Adipocyte (in vitro differentiated cells): Measurements from ENCODE around the gene SH3BP4.
"Not testable (repeated sequence)": the region's sequence is repeated elsewhere in the genome, so short reads cannot be mapped to it uniquely, and the experiment has no call there.

Experiments used
- DNase-seq: peaks from one replicate; pipeline ENCODE4 v3.0.0-alpha.2; 2015; ENCODE audit warnings: low read depth
- H3K27me3 ChIP-seq: replicated peaks from 2 replicates; pipeline ENCODE4 v1.7.0; 2013; ENCODE audit warnings: mild to moderate bottlenecking, low read length, moderate library complexity; ENCODE audit not compliant: control insufficient read depth, insufficient read depth
- H3K36me3 ChIP-seq: 2 replicates; pipeline ENCODE4 v1.7.0; 2013; ENCODE audit warnings: low read length, mild to moderate bottlenecking, moderate library complexity; ENCODE audit not compliant: control insufficient read depth, insufficient read depth, severe bottlenecking
- H3K4me1 ChIP-seq: 2 replicates; pipeline ENCODE4 v1.7.0; 2013; ENCODE audit warnings: mild to moderate bottlenecking, low read length, moderate library complexity; ENCODE audit not compliant: control insufficient read depth, insufficient read depth
- H3K4me3 ChIP-seq: 2 replicates; pipeline ENCODE4 v1.7.0; 2013; ENCODE audit warnings: mild to moderate bottlenecking, low read length, moderate library complexity
- H3K9ac ChIP-seq: 2 replicates; pipeline ENCODE4 v1.7.0; 2013; ENCODE audit warnings: mild to moderate bottlenecking, low read length, moderate library complexity
- H3K9me3 ChIP-seq: 2 replicates; pipeline ENCODE4 v1.7.0; 2013; ENCODE audit warnings: mild to moderate bottlenecking, low read length, moderate library complexity; ENCODE audit not compliant: control insufficient read depth

The SH3BP4 gene

GRCh38 chr2:235050980-235051351 lies 99.1 kb downstream of the SH3BP4 start:
- H3K9ac ChIP-seq = peak overlapping the region; percentile 53
- no peaks in the 10 kb centered on the region for H3K27me3 ChIP-seq
- H3K36me3 ChIP-seq = peaks cover 57% of the 10 kb centered on the region
- H3K4me3 ChIP-seq = peak overlapping the region; percentile 3
- peak; percentile 94 for DNase-seq
- peaks cover 26% of the 10 kb centered on the region for H3K4me1 ChIP-seq
- no peaks in the 10 kb centered on the region for H3K9me3 ChIP-seq

DNA sequence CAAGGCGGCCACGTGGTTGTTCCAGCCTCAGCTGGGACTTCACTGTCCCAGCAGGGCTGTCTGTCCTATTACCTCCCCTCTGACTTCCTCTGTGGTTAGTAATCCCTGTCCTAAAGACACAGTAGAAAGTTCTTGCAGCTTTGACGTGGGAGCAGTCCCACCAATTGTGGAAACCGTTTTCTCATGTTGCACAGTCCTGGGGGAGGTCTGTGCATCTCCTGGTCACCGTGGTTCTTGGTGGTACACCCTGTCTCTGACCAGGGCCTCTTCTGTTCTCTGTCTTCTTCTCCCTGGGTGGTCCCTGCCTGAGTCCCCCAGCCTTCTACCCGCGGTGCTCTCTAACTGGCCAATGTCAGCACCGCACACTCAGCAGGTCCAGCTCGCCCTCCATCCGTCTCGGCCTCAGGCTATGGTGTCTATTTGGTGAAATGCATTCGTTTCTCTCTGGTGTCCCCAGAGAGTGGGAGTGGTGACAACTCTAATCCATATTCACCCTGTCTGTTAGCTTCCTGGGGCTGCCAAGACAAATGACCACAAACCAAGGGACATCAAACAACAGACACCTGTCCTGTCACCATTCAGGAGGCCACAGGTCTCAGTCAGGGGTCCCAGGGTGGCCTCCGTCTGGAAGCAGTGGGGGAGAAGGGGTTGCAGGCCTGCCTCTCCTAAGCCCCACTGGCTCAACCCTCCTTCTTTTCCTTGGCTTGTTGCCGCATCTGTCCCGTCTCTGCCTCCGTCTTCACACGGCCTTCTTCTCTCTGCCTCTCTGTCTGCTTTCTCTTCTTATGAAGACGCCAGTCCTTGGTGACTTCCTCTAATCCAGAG lies 99.8 kb downstream of the SH3BP4 start:
- DNase-seq = no peak
- peaks cover 26% of the 10 kb centered on the region for H3K4me1 ChIP-seq
- H3K4me3 ChIP-seq = peak overlapping the region; percentile 3
- H3K36me3 ChIP-seq = peaks cover 56% of the 10 kb centered on the region
- H3K27me3 ChIP-seq = no peaks in the 10 kb centered on the region
- H3K9me3 ChIP-seq = no peaks in the 10 kb centered on the region
- peak overlapping the region; percentile 53 for H3K9ac ChIP-seq

DNA sequence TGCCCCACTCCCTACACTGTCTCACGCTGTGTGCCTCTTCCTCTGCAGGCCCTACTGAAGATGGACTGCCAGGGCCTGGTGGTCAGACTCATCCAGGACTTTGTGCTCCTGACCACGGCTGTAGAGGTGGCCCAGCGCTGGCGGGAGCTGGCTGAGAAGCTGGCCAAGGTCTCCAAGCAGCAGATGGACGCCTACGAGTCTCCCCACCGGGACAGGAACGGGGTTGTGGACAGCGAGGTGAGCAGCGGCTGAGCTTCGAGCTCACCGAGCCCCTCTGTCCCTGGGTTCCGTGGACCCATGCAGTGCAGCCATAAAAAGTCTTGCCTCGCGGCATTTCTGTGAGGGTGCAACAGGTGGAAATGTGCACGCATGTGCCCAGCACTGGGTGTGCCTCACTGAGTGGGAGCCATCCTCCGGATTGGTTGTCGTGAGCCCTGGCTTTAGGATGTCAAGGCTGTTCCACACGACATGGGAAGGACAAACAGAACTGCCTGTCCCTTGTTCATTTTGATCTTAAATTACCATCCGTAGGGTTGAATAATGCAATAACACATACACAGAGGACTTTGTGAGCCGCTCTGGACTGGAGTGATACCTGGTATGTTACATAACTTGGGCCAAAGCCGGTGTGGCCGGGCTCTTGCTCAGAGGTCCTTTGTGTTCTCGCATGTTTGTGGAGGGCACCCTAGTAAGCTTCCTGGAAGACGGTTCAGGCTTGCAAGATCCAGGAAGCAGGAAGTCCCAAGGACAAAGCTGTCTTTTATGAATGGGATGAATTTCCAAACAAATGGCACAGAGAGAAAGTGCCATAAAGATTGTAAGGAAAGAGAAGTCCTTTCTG lies 100.9 kb downstream of the SH3BP4 start:
- DNase-seq = no peak
- Histone ChIP-seq H3K9ac (no peak overlapping the region), H3K4me1 (peaks cover 26% of the 10 kb centered on the region), H3K36me3 (peaks cover 46% of the 10 kb centered on the region), H3K27me3 (no peaks in the 10 kb centered on the region), H3K9me3 (no peaks in the 10 kb centered on the region), H3K4me3 (no peak overlapping the region)

DNA sequence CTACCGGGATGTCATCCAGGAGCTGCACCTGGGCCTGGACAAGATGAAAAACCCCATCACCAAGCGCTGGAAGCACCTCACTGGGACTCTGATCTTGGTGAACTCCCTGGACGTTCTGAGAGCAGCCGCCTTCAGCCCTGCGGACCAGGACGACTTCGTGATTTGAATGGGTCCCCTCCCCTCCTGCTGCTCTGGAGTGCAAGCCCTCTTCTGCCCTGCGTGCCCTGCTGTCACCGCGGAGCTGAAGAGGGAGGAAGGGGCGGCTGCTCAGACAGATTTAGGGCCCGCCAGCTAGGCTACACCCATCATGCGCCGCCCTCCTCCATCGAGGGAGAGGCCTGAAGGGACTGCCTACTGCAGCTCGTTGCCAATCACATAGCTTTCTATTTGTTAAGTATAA lies 101.8 kb downstream of the SH3BP4 start:
- Histone ChIP-seq H3K9me3 (no peaks in the 10 kb centered on the region), H3K36me3 (peaks cover 41% of the 10 kb centered on the region), H3K4me1 (peaks cover 24% of the 10 kb centered on the region), H3K4me3 (no peak overlapping the region), H3K9ac (no peak overlapping the region), H3K27me3 (no peaks in the 10 kb centered on the region)
- no peak for DNase-seq

GRCh38 chr2:235054475-235054874 lies 102.7 kb downstream of the SH3BP4 start:
- no peak overlapping the region for H3K9ac ChIP-seq
- H3K4me1 ChIP-seq = peaks cover 18% of the 10 kb centered on the region
- H3K36me3 ChIP-seq = peaks cover 41% of the 10 kb centered on the region
- no peaks in the 10 kb centered on the region for H3K9me3 ChIP-seq
- DNase-seq = no peak
- H3K4me3 ChIP-seq = no peak overlapping the region
- no peaks in the 10 kb centered on the region for H3K27me3 ChIP-seq

- Histone ChIP-seq H3K4me1 (peaks cover 18% of the 10 kb centered on the region), H3K9me3 (no peaks in the 10 kb centered on the region), H3K4me3 (no peak overlapping the region), H3K36me3 (peaks cover 41% of the 10 kb centered on the region), H3K9ac (no peak overlapping the region), H3K27me3 (no peaks in the 10 kb centered on the region)
- DNase-seq = no peak
Observed at GRCh38 chr2:235054919-235055318, 103.1 kb downstream of the SH3BP4 start.

DNA sequence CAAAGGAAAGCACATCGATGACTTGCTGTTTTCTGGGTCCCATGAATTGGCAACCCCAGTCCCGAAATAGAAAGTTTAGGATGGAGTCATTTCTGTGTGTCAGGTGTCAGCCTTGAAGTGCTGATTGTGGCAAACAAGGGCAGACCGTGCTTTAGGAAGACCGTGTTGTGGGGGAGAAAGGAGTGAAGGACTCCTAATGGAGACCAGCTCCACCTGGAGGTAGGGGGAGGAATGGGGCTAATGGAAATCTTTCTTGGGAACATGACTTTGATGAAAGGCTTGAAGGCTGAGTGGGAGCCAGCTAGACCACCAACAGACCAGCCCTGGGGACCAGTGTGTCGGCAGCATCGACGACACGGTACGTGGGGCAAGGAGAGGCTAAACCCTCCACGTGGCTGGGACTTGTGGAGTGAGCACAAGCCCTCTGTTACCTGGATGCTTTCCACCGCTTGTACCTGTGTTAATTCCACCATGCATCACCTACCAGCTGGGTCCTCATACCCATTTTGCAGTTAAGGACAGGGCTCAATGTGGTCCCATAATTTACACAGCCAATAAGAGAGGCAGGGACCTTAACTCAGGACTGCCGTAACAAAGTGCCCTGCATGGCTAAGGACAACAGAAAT lies 104.2 kb downstream of the SH3BP4 start:
- Histone ChIP-seq H3K9me3 (no peaks in the 10 kb centered on the region), H3K36me3 (peaks cover 41% of the 10 kb centered on the region), H3K4me3 (no peak overlapping the region), H3K4me1 (peaks cover 10% of the 10 kb centered on the region), H3K9ac (no peak overlapping the region), H3K27me3 (no peaks in the 10 kb centered on the region)
- peak; percentile 34 for DNase-seq

DNA sequence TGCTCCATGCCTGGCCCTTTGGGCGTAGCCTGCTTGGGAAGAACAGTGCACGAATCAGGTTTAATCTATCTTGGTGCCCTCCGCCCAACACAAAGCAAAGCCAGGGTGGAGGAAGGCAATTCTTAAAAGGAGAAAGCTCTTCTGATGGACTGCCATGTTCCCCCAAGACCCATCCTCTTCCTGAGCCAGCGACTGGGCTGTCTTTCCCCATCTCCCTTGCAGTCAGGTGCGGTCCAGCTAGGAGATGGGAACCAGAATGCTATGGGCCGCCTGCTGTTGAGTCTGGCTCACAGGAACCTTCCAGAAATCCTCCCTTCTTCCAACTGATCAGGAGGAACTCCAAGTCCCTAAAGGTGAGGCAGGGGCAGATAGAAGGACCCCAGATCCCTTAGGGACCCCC lies 105.0 kb downstream of the SH3BP4 start:
- Histone ChIP-seq H3K9ac (no peak overlapping the region), H3K36me3 (peaks cover 41% of the 10 kb centered on the region), H3K9me3 (no peaks in the 10 kb centered on the region), H3K27me3 (no peaks in the 10 kb centered on the region), H3K4me3 (no peak overlapping the region), H3K4me1 (peaks cover 3% of the 10 kb centered on the region)
- DNase-seq = no peak

- H3K36me3 ChIP-seq = peaks cover 39% of the 10 kb centered on the region
- H3K9me3 ChIP-seq, H3K4me3 ChIP-seq, H3K27me3 ChIP-seq, H3K4me1 ChIP-seq, DNase-seq, H3K9ac ChIP-seq: not testable (repeated sequence)
Observed at GRCh38 chr2:235057616-235058015, 105.8 kb downstream of the SH3BP4 start.

DNA sequence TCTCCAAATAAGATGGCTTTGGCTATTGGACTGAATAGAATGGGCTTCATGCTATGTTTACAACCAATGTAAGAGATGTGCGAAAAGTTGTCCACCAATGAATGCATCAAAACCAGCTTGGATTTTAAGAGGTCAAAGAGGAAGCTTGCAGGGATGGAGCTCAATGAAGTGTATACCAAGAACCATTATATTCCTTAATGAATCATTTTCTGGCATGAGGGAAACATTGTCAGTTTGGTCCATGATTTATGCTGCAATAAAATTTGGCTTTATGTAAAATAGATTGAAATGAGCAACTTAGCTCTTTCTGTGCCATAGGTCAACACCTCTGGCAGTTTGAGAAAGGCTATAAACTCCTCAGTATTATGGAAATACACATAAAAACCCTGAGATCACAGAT lies 107.3 kb downstream of the SH3BP4 start:
- Histone ChIP-seq H3K4me1 (no peaks in the 10 kb centered on the region), H3K9ac (no peak overlapping the region), H3K27me3 (no peaks in the 10 kb centered on the region), H3K9me3 (no peaks in the 10 kb centered on the region), H3K36me3 (peaks cover 24% of the 10 kb centered on the region), H3K4me3 (no peak overlapping the region)
- DNase-seq = no peak

GRCh38 chr2:235061656-235062055 lies 109.8 kb downstream of the SH3BP4 start:
- DNase-seq = no peak
- no peak overlapping the region for H3K4me3 ChIP-seq
- H3K9me3 ChIP-seq = no peaks in the 10 kb centered on the region
- no peaks in the 10 kb centered on the region for H3K27me3 ChIP-seq
- no peak overlapping the region for H3K9ac ChIP-seq
- no peaks in the 10 kb centered on the region for H3K36me3 ChIP-seq
- no peaks in the 10 kb centered on the region for H3K4me1 ChIP-seq
